Measurements from ENCODE around the gene FCRL2. TPM values are rescaled to one million over a fixed set of nuclear protein-coding genes. Genes with fewer than 3 reads are reported as not detected.

FCRL2 gene
- total RNA-seq, 1 experiment from 2014 or later, result not detected

GRCh38 chr1:157813269-157813668 is 36.3 kb upstream of the FCRL2 start:
- H3K27ac Mint-ChIP-seq, result no peak overlapping the region
- no peak for ATAC-seq
- CTCF ChIA-PET, result interaction anchor here (0.6 to 1.2 kb wide), 2 partner anchors 135 to 233 kb away, joined by 3 read pairs; no protein-coding TSS in a partner anchor
- H3K9me3 Mint-ChIP-seq, result peaks cover 21% of the 10 kb centered on the region; the same call in 1 of the 2 replicates
- no peak overlapping the region for H3K4me3 Mint-ChIP-seq
- no peak for DNase-seq (ENCODE audit: low spot score)
- H3K36me3 Mint-ChIP-seq, result no peaks in the 10 kb centered on the region
- no peak for TF ChIP-seq FOXK1 (CRISPR knock-in tag; IDR thresholded peaks at IDR 0.05)
- TF ChIP-seq PREB (CRISPR knock-in tag; IDR thresholded peaks at IDR 0.05; ENCODE audit: borderline replicate concordance), result no peak
- TF ChIP-seq KAT7 (CRISPR knock-in tag; IDR thresholded peaks at IDR 0.05; ENCODE audit: borderline replicate concordance), result no peak
- no peak for TF ChIP-seq ZNF138 (CRISPR knock-in tag; conservative IDR thresholded peaks at IDR 0.05)
- TF ChIP-seq ZNF232 (CRISPR knock-in tag; IDR thresholded peaks at IDR 0.05), result no peak
- no peak for TF ChIP-seq TEAD1 (CRISPR knock-in tag; IDR thresholded peaks at IDR 0.05)
- H3K27me3 Mint-ChIP-seq (ENCODE audit: low read depth), result peaks cover 5% of the 10 kb centered on the region; the same call in 1 of the 2 replicates
- POLR2A ChIA-PET, result no interaction called here
- no peaks in the 10 kb centered on the region for H3K4me1 Mint-ChIP-seq

GRCh38 chr1:157806431-157807149 is 29.7 kb upstream of the FCRL2 start:
- ATAC-seq (no peak; the same call in 1 of the 2 replicates), DNase-seq (ENCODE audit: low spot score) (no peak)
- no peaks in the 10 kb centered on the region; the same call in none of the 2 replicates for H3K27me3 Mint-ChIP-seq (ENCODE audit: low read depth)
- H3K9me3 Mint-ChIP-seq, result no peaks in the 10 kb centered on the region
- no peak overlapping the region for H3K27ac Mint-ChIP-seq
- CTCF ChIA-PET, result no interaction called here
- POLR2A ChIA-PET, result no interaction called here
- H3K4me3 Mint-ChIP-seq, result no peak overlapping the region
- H3K4me1 Mint-ChIP-seq, result no peaks in the 10 kb centered on the region
- no peak for TF ChIP-seq ZNF671 (CRISPR knock-in tag; IDR thresholded peaks at IDR 0.05)
- H3K36me3 Mint-ChIP-seq, result no peaks in the 10 kb centered on the region

GRCh38 chr1:157803851-157804250 is 26.9 kb upstream of the FCRL2 start:
- CTCF ChIA-PET, result no interaction called here

More at GRCh38 chr1:157803851-157804250, 26.9 kb upstream of the FCRL2 start:
- Mint-ChIP-seq H3K27ac (no peak overlapping the region), H3K36me3 (no peaks in the 10 kb centered on the region), H3K4me1 (no peaks in the 10 kb centered on the region), H3K27me3 (ENCODE audit: low read depth) (no peaks in the 10 kb centered on the region; the same call in none of the 2 replicates), H3K4me3 (no peak overlapping the region), H3K9me3 (no peaks in the 10 kb centered on the region)
- DNase-seq (ENCODE audit: low spot score), result no peak
- no peak for ATAC-seq
- POLR2A ChIA-PET, result no interaction called here
- TF ChIP-seq E2F4 (CRISPR knock-in tag; IDR thresholded peaks at IDR 0.05; ENCODE audit: borderline replicate concordance, low read depth) (no peak), ZNF138 (CRISPR knock-in tag; conservative IDR thresholded peaks at IDR 0.05) (no peak), EMX1 (CRISPR knock-in tag; IDR thresholded peaks at IDR 0.05) (no peak), ZBTB21 (CRISPR knock-in tag; IDR thresholded peaks at IDR 0.05; ENCODE audit: borderline replicate concordance) (no peak), ZMAT4 (CRISPR knock-in tag; IDR thresholded peaks at IDR 0.05) (no peak), FOXK1 (CRISPR knock-in tag; IDR thresholded peaks at IDR 0.05) (no peak), TCF7 (CRISPR knock-in tag; IDR thresholded peaks at IDR 0.05; ENCODE audit: low read depth) (no peak), AFF4 (CRISPR knock-in tag; IDR thresholded peaks at IDR 0.05; ENCODE audit: borderline replicate concordance) (no peak), IRF1 (CRISPR knock-in tag; IDR thresholded peaks at IDR 0.05) (no peak), E2F5 (CRISPR knock-in tag; IDR thresholded peaks at IDR 0.05) (no peak), MXD4 (CRISPR knock-in tag; IDR thresholded peaks at IDR 0.05; ENCODE audit: borderline replicate concordance) (no peak), NFYB (CRISPR knock-in tag; conservative IDR thresholded peaks at IDR 0.05; ENCODE audit: low read depth) (no peak), ZNF671 (CRISPR knock-in tag; IDR thresholded peaks at IDR 0.05) (no peak), ATF2 (CRISPR knock-in tag; IDR thresholded peaks at IDR 0.05; ENCODE audit: borderline replicate concordance, low read depth) (no peak), GABPB1 (CRISPR knock-in tag; IDR thresholded peaks at IDR 0.05) (no peak), ZNF232 (CRISPR knock-in tag; IDR thresholded peaks at IDR 0.05) (no peak), SMAD4 (CRISPR knock-in tag; IDR thresholded peaks at IDR 0.05) (no peak)
